GM21367 (cell line): ENCODE results near the gene LBX1.
"Not testable (repeated sequence)": the region's sequence is repeated elsewhere in the genome, so short reads cannot be mapped to it uniquely, and the experiment has no call there.

Source experiments
- ATAC-seq: cut with Tn5 transposase; IDR thresholded peaks from one replicate; pipeline ENCODE4 v1.9.1; 2021; ENCODE audit not compliant: unreplicated experiment

Gene LBX1

DNA sequence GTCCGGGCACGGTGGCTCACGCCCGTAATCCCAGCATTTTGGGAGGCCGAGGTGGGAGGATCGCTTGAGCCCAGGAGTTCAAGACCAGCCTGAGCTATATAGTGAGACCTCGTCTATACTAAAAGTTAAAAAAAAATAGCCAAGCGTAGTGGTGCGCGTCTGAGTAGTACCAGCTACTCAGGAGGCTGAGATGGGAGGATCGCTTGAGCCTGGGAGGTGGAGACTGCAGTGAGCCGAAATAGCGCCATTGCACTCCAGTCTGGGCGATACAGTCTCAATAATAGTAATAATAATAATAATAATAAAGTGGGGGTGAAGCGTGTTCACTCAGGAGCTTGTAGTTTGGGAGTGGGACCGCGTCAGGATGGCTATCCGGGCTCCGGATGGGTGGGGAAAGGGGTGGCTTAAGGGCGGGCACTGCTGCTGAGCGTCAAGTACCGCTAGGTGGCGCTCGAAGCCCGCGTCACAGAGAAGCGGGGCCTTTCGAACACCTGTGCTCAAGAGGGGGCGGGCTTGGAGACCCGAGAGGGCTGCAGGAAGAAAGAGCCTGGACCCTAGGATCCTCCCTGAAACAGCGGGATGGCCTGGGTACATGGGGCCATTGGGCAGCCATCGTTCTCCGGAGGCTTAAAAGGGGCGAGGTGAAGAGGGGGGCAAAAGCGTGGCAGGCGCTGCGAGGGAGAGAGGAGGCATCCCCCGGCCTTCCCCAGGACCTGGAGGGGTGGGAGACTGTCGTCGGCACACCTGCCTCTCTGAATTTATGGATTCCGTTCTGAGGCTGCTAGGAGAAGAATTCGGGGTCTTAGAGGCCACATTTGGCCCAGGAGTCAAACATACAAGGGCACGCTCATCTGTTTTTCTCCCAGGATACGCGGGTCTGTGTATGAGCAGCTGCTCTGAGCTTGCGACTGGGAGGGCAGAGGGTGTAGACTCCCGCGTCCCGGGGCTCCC is 14.5 kb downstream of the LBX1 start:
- no peak for ATAC-seq

DNA sequence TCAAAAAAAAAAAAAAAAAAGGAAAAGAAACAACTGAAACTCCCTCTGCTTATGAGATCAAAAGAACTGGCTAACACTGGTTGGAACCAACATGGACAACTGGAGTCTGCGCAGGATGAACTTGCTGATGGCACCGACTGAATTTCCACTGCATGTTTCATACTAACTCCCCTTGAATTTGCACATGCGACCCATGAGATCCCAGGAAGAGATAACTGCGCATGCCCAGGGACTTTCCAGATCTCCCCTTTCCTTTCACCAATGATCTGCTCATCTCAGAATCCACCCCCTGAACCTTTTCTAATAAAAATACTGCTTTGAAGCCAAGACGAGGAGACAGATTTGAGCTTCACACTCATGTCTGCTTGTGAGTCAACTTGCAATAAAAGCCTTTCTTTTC is 20.7 kb downstream of the LBX1 start:
- no peak for ATAC-seq

GRCh38 chr10:101207026-101207425 is 22.2 kb downstream of the LBX1 start:
- no peak for ATAC-seq

- not testable (repeated sequence) for ATAC-seq
Observed at GRCh38 chr10:101202667-101203066, 26.6 kb downstream of the LBX1 start.

DNA sequence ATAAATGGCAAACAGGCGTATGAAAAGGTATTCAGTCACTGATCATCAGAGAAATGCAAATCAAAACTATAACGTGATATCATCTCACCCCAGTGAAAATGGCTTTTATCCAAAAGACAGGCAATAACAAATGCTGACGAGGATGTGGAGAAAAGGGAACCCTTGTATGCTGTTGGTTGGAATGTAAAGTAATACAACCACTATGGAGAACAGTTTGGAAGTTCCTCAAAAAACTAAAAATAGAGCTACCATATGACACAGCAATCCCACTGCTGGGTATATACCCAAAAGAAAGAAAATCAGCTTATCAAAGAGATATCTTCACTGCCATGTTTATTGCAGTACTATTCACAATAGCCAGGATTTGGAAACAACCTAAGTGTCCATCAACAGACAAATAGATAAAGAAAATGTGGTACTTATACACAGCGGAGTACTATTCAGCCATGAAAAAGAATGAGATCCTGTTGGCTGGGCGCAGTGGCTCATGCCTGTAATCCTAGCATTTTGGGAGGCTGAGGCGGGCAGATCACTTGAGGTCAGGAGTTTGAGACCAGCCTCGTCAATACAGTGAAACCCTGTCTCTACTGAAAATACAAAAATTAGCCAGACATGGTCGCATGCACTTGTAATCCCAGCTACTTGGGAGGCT is 30.8 kb downstream of the LBX1 start:
- ATAC-seq: not testable (repeated sequence)

DNA sequence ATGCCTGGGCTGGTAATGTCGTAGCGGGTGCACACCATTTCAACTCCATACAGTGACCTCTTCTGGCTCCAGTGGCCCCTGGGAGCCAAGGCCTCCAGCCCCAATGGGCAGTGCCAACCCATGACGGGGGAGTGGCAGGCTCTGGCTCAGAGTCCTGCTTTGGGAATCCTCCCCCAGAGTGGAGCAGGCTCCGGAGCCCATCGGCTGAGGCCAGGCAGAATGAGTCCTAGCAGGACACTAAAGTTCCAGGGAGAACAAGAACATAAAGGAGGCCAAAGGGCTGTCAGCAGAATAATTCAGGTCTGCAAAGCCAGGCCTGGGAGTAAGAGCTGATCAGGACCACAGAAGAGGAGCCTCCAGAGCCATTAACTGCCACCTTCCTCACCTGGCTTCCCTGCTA is 33.3 kb downstream of the LBX1 start:
- ATAC-seq: no peak

- ATAC-seq: no peak
Observed at GRCh38 chr10:101189461-101190401, 39.5 kb downstream of the LBX1 start.

DNA sequence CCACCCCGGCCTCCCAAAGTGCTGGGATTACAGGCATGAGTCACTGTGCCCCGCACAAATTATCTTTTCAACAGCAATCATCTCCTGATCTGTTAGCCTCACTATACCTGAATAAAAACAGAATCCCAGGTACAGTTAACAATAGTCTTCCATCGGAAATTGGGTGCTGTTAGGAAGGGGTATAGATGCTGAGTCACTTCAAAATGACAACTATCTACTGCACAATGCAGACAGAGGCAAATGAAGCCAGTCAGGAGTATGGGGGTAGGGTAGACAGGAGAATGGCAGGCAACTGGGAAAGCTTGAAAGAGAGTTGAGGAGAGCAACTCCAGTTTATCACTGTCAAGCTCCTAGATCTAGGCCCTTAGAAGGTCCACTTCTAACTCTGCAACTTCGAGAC is 40.3 kb downstream of the LBX1 start:
- ATAC-seq: no peak

DNA sequence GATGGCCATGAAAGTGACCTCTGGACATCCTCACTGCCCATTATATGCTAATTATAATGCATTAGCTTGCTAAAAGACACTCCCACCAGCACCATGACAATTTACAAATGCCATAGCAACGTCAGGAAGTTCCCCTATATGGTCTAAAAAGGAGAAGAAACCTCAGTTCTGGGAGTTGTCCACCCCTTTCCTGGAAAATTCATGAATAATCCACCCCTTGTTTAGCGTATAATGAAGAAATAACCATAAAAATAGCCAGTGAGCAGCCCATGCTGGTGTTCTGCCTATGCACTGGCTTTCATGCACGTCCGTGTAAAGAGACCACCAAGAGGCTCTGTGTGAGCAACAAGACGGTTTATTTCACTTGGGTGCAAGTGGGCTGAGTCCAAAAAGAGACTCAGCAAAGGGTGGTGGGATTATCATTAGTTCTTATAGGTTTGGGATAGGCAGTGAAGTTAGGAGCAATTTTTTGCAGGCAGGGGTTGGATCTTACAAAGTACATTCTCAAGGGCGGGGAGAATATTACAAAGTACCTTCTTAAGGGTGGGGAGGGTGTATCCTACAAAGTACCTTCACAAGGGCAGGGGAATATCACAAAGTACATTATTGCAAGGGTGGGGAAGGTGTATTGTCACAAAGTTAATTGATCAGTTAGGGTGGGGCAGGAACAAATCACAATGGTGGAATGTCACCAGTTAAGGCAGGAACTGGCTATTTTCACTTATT is 45.6 kb downstream of the LBX1 start:
- no peak for ATAC-seq

GRCh38 chr10:101182936-101183335 is 46.3 kb downstream of the LBX1 start:
- no peak for ATAC-seq
